K562 (cell line): ENCODE results near the gene TMPRSS9. TPM values are rescaled to one million over a fixed set of nuclear protein-coding genes. Genes with fewer than 3 reads are reported as not detected.
A peak's percentile ranks its signal among the peaks of the same experiment; 100 is the strongest.
"Not testable (repeated sequence)": the region's sequence is repeated elsewhere in the genome, so short reads cannot be mapped to it uniquely, and the experiment has no call there.

ENCODE experiments used
- ATAC-seq: fragments of 200-7000 bp; cut with Tn5 transposase; 3 replicates; pipeline ENCODE4 v1.9.1; 2020; ENCODE audit warnings: moderate library complexity
- BruUV-seq: library from RNA; stranded (reverse); fragments of 400-500 nt; replicated peaks from 2 replicates; lab custom pipeline; 2021; lab: Mats Ljungman, UMichigan
- CTCF ChIA-PET: fragments of 300-600 bp; formaldehyde crosslinking; extraction: SDS; loops from one replicate; lab custom pipeline; 2021; ENCODE audit warnings: low intra/inter-chr PET ratio; lab: Yijun Ruan, JAX
- POLR2A ChIA-PET: fragments of 300-600, 350-650 bp; sonication (Branson Sonifier 250); formaldehyde crosslinking; extraction: SDS; loops from one replicate; lab custom pipeline; 2021; ENCODE audit warnings: antibody characterized with exemption, inconsistent platforms; lab: Yijun Ruan, JAX
- DNase-seq, 4 experiments: peaks; one replicate each; pipeline versions ENCODE4 v3.0.0 to v3.0.0-alpha.2; 2011 to 2018; ENCODE audit warnings: low spot score in 3 of 4, mixed read lengths in 3 of 4; ENCODE audit errors: extremely low read depth in 1 of 4
- FAIRE-seq: peaks from 2 replicates; lab custom pipeline; 2011; peaks lifted over from hg19 to GRCh38; lab: Jason Lieb, UNC
- H2AFZ ChIP-seq: 2 replicates; pipeline ENCODE4 v1.6.0; 2011; ENCODE audit warnings: low read depth, low read length, control low read depth, inconsistent platforms
- H3K27ac ChIP-seq: fragments of 200-600 bp; 3 replicates; pipeline ENCODE4 v1.8.0; 2011; ENCODE audit warnings: low read depth, mild to moderate bottlenecking, control low read depth, inconsistent platforms, low read length, moderate library complexity, mixed read lengths; ENCODE audit errors: extremely low read depth
- H3K27me3 ChIP-seq, 2 experiments: fragments of 300-600 bp in 1 of 2; 2 replicates in 1 of 2; 3 replicates in 1 of 2; pipeline versions ENCODE4 v1.6.0 to v1.8.0; 2011; ENCODE audit warnings: inconsistent platforms in 2 of 2, low read length in 2 of 2, mild to moderate bottlenecking in 1 of 2, mixed read lengths in 1 of 2, moderate library complexity in 1 of 2; ENCODE audit not compliant: control insufficient read depth in 2 of 2, insufficient read depth in 2 of 2
- H3K36me3 ChIP-seq: fragments of 300-600 bp; 3 replicates; pipeline ENCODE4 v1.8.0; 2011; ENCODE audit warnings: mild to moderate bottlenecking, low read length, inconsistent platforms; ENCODE audit not compliant: control insufficient read depth, insufficient read depth
- H3K4me1 ChIP-seq, 2 experiments: fragments of 200-600 bp in 1 of 2; replicated peaks in 1 of 2; 2 replicates in 1 of 2; 3 replicates in 1 of 2; pipeline versions ENCODE4 v1.5.1 to v1.8.0; 2011; ENCODE audit warnings: inconsistent platforms in 2 of 2, low read length in 2 of 2, mild to moderate bottlenecking in 1 of 2, mixed read lengths in 1 of 2, moderate library complexity in 1 of 2; ENCODE audit not compliant: control insufficient read depth in 2 of 2, insufficient read depth in 2 of 2
- H3K4me2 ChIP-seq: 2 replicates; pipeline ENCODE4 v1.6.1; 2011; ENCODE audit warnings: low read length, control low read depth, inconsistent platforms, mixed read lengths; ENCODE audit not compliant: insufficient read depth
- H3K4me3 ChIP-seq: fragments of 200-600 bp; sonication (generic), shearing (Covaris generic); 2 replicates; pipeline ENCODE4 v1.5.1; 2016; ENCODE audit warnings: control low read depth, inconsistent platforms
- H3K79me2 ChIP-seq: fragments of 200-600 bp; 3 replicates; pipeline ENCODE4 v1.8.0; 2011; ENCODE audit warnings: low read length, inconsistent platforms; ENCODE audit not compliant: control insufficient read depth, insufficient read depth
- H3K9ac ChIP-seq, 2 experiments: 2 replicates each; pipeline versions ENCODE4 v1.6.0 to v1.6.1; 2011; ENCODE audit warnings: low read depth in 2 of 2, low read length in 2 of 2, control low read depth in 1 of 2, inconsistent platforms in 1 of 2, mild to moderate bottlenecking in 1 of 2, mixed read lengths in 1 of 2; ENCODE audit not compliant: insufficient read depth in 1 of 2
- H3K9me1 ChIP-seq: one replicate; pipeline ENCODE4 v1.6.0; 2011; ENCODE audit warnings: inconsistent platforms, mild to moderate bottlenecking, low read length, moderate library complexity; ENCODE audit not compliant: control insufficient read depth, insufficient read depth
- H3K9me3 ChIP-seq: replicated peaks from 2 replicates; pipeline ENCODE4 v1.5.1; 2011; ENCODE audit warnings: low read depth, low read length, inconsistent platforms; ENCODE audit not compliant: control insufficient read depth, insufficient read depth
- H4K20me1 ChIP-seq: replicated peaks from 2 replicates; pipeline ENCODE4 v1.6.1; 2011; ENCODE audit warnings: low read length, inconsistent platforms, mixed read lengths; ENCODE audit not compliant: control insufficient read depth, insufficient read depth
- KDM1A ChIP-seq, 2 experiments: fragments of 450-650 bp; IDR thresholded peaks; 2 replicates each; pipeline ENCODE4 v1.6.1; 2016; ENCODE audit warnings: mild to moderate bottlenecking in 2 of 2
- WGBS: fragments of 100-300 bp; shearing (Covaris generic); methylation state at CpG from one replicate; pipeline ENCODE4 v1.1.6; 2016; ENCODE audit warnings: low coverage, mixed read lengths; ENCODE audit not compliant: insufficient coverage; ENCODE audit errors: missing lambda C conversion rate; 5-methylcytosine and 5-hydroxymethylcytosine counted together
- in situ Hi-C: fragments of 300-500 bp; cut with MboI; formaldehyde crosslinking; loops from 4 replicates; pipeline ENCODE4 v1.15.0; 2018; ENCODE audit warnings: inconsistent platforms, mixed read lengths
- intact Hi-C: fragments of 100-400 bp; cut with micrococcal nuclease; formaldehyde crosslinking; loops from 2 replicates; pipeline ENCODE4 v1.14.2; 2022
- polyA plus RNA-seq, 8 experiments: library from polyadenylated mRNA; depleted of rRNA in 4 of 8; stranded (reverse) in 5 of 8; unstranded in 3 of 8; fragments of >200 nt; fragmentation: Nextera tagmentation in 2 of 8; fragmentation: Illumina TruSeq in 1 of 8; extraction: Ambion mirVana in 2 of 8; extraction: Trizol in 1 of 8; gene quantifications; 2 replicates each; pipeline versions ENCODE4 v1.2.1 to v1.2.3, GENCODE V29; 2011 to 2014; ENCODE audit warnings: inconsistent platforms in 1 of 8, missing spikeins in 1 of 8
- total RNA-seq, 7 experiments: library from RNA; depleted of rRNA in 6 of 7; stranded (reverse); fragments of >200 nt in 6 of 7; fragmentation: Illumina TruSeq in 2 of 7; extraction: Trizol in 2 of 7; gene quantifications; 2 replicates each; pipeline versions ENCODE4 v1.2.1 to v1.2.3, GENCODE V29; 2011 to 2021; ENCODE audit warnings: low replicate concordance in 1 of 7

Gene TMPRSS9
- total and polyA plus RNA-seq, 9 of the 15 experiments (the other 6 are each of a cell fraction or from before 2014, with no cell fraction given): 0.01 to 0.03 TPM; not detected in 7

DNA sequence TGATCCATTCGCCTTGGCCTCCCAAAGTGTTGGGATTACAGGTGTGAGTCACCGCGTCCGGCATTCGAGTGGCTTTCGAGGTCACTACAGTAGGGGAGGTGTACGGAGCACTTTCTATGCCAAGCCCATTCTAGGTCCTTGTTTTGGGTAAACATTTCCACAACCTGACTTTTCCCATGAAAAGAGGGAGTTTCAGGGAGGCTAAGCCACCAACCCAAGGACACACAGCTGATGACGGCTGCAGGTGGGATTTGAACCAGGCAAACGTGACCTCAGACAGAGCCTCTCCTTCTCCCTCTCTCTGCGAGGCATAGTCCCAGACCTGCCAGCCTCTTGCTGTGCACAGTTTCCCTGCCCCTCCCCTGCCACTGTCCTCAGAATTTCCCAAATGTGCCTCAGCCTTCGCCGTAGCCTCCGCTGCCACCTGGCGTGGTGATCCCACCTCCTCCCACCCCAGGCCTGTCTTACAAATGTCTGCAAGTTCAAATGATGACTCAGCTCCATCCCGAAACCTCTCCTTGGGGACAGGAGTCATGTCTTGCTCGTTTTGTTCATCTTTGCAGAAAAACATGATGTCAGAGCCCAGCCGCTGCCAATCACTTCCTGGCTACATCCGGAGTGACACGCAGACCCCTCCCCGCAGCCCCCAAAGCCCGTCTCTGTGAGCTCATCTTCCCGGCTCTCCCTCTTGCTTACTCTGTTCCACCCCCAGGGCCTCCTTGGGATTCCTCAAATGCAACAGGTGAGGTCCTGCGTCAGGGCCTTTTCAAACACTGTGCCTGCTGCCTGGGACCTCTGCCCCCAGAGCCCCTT is 109.2 kb downstream of the TMPRSS9 start (continued):
- peak in 1 of 2 experiments; percentile 56; a peak in 2 of 4 replicates for TF ChIP-seq KDM1A (IDR thresholded peaks at IDR 0.05)

GRCh38 chr19:2469915-2470200 is 109.8 kb downstream of the TMPRSS9 start:
- intact Hi-C loops, H3K79me2 ChIP-seq, H3K9me3 ChIP-seq, H3K27ac ChIP-seq, DNase-seq, H2AFZ ChIP-seq, ATAC-seq, H3K27me3 ChIP-seq, H3K4me2 ChIP-seq, H4K20me1 ChIP-seq, H3K9ac ChIP-seq, H3K4me3 ChIP-seq, H3K9me1 ChIP-seq, FAIRE-seq, H3K36me3 ChIP-seq, BruUV-seq, CTCF ChIA-PET: not testable (repeated sequence)
- 56% methylated on average over 7 of the region's 8 CpGs for WGBS
- in situ Hi-C loops: loop anchor here (5.0 kb wide), 2 partner anchors 107 to 142 kb away; no protein-coding TSS in a partner anchor
- peaks cover 6 to 13% of the 10 kb centered on the region in 2 experiments; a peak in 4 of 5 replicates for H3K4me1 ChIP-seq
- POLR2A ChIA-PET: interaction anchor here (1.1 kb wide), 1 partner anchor 13 kb away, joined by 5 read pairs; the partner anchor contains the start of gene LMNB2
